Activated CD8-positive, alpha-beta memory T cell treated with anti-CD3 and anti-CD28 coated beads for 48 hours (primary cell): ENCODE measurements around the gene OR8K5.
"Not testable (repeated sequence)": the region's sequence is repeated elsewhere in the genome, so short reads cannot be mapped to it uniquely, and the experiment has no call there.

Source experiments
- DNase-seq, 3 experiments: peaks; one replicate each; pipeline ENCODE4 v3.0.0-alpha.2; 2020; ENCODE audit warnings: low read depth in 2 of 3, low spot score in 2 of 3

OR8K5 gene

GRCh38 chr11:56160217-56160616 is at the start of gene OR8K5:
TSS of gene OR8K5 (minus strand) at chr11:56160317. CDS start at chr11:56160317, 0 bp downstream.
- DNase-seq, result no peak

GRCh38 chr11:56207790-56208189 is 47.7 kb upstream of the OR8K5 start:
- no peak for DNase-seq

- no peak for DNase-seq
Measured at GRCh38 chr11:56197367-56197766, 37.2 kb upstream of the OR8K5 start.

GRCh38 chr11:56196705-56197104 is 36.6 kb upstream of the OR8K5 start:
- DNase-seq, result no peak

GRCh38 chr11:56188602-56189001 is 28.5 kb upstream of the OR8K5 start:
- no peak for DNase-seq

GRCh38 chr11:56183459-56183858 is 23.3 kb upstream of the OR8K5 start:
- DNase-seq, result no peak

- DNase-seq, result no peak
Measured at GRCh38 chr11:56176318-56176717, 16.2 kb upstream of the OR8K5 start, which contains the start of gene OR5J2. TSS of gene OR5J2 (plus strand) at chr11:56176618. CDS start at chr11:56176618, 0 bp downstream.

GRCh38 chr11:56172256-56172830 is 12.2 kb upstream of the OR8K5 start:
- no peak for DNase-seq

- DNase-seq, result no peak
Measured at GRCh38 chr11:56163804-56164203, 3.7 kb upstream of the OR8K5 start.

- DNase-seq, result no peak
Measured at GRCh38 chr11:56152333-56152732, 7.8 kb downstream of the OR8K5 start.

GRCh38 chr11:56151376-56151775 is 8.7 kb downstream of the OR8K5 start:
- no peak for DNase-seq

- DNase-seq, result not testable (repeated sequence)
Measured at GRCh38 chr11:56143681-56144080, 16.4 kb downstream of the OR8K5 start.

GRCh38 chr11:56140151-56140661 is 19.9 kb downstream of the OR8K5 start, which contains the start of gene OR8J3:
TSS of gene OR8J3 (minus strand) at chr11:56140201. CDS start at chr11:56137718, 2,483 bp downstream.
- no peak for DNase-seq

- DNase-seq, result no peak
Measured at GRCh38 chr11:56122073-56122472, 38.0 kb downstream of the OR8K5 start, which contains the start of gene OR8H3. TSS of gene OR8H3 (plus strand) at chr11:56122373. CDS start at chr11:56122373, 0 bp downstream.
